Ishikawa (cell line): ENCODE data around the gene NOM1.

ENCODE experiments used
- CEBPB ChIP-seq: IDR thresholded peaks from 2 replicates; pipeline ENCODE4 v1.6.1; 2012
- CREB1 ChIP-seq: IDR thresholded peaks from 2 replicates; pipeline ENCODE4 v1.6.1; 2012; ENCODE audit warnings: low read depth
- EGR1 ChIP-seq: IDR thresholded peaks from 2 replicates; pipeline ENCODE4 v1.6.1; 2012
- EP300 ChIP-seq: IDR thresholded peaks from 2 replicates; pipeline ENCODE4 v1.6.1; 2012; ENCODE audit warnings: borderline replicate concordance
- FOXM1 ChIP-seq: IDR thresholded peaks from 2 replicates; pipeline ENCODE4 v1.6.1; 2012; ENCODE audit warnings: low read depth, borderline replicate concordance
- NFIC ChIP-seq: IDR thresholded peaks from 2 replicates; pipeline ENCODE4 v1.6.1; 2012
- RAD21 ChIP-seq: IDR thresholded peaks from 2 replicates; pipeline ENCODE4 v1.6.1; 2012; ENCODE audit warnings: low read depth
- TAF1 ChIP-seq: IDR thresholded peaks from 2 replicates; pipeline ENCODE4 v1.6.1; 2012; ENCODE audit warnings: low read depth, mild to moderate bottlenecking
- TCF12 ChIP-seq: IDR thresholded peaks from 2 replicates; pipeline ENCODE4 v1.6.1; 2012; ENCODE audit warnings: low read depth
- TEAD4 ChIP-seq: IDR thresholded peaks from 2 replicates; pipeline ENCODE4 v1.6.1; 2012
- YY1 ChIP-seq: IDR thresholded peaks from 2 replicates; pipeline ENCODE4 v1.6.1; 2012; ENCODE audit warnings: low read depth
- ZBTB7A ChIP-seq: IDR thresholded peaks from 2 replicates; pipeline ENCODE4 v1.6.1; 2012; ENCODE audit warnings: low read depth
- TF ChIP-seq, protein P1 (sequence below): IDR thresholded peaks from 2 replicates; pipeline ENCODE4 v1.6.1; 2012; ENCODE audit warnings: low read depth, mild to moderate bottlenecking
- TF ChIP-seq, protein P2 (sequence below): IDR thresholded peaks from 2 replicates; pipeline ENCODE4 v1.6.1; 2012
- TF ChIP-seq, protein P3 (sequence below): IDR thresholded peaks from 2 replicates; pipeline ENCODE4 v1.6.1; 2012

Gene NOM1

DNA sequence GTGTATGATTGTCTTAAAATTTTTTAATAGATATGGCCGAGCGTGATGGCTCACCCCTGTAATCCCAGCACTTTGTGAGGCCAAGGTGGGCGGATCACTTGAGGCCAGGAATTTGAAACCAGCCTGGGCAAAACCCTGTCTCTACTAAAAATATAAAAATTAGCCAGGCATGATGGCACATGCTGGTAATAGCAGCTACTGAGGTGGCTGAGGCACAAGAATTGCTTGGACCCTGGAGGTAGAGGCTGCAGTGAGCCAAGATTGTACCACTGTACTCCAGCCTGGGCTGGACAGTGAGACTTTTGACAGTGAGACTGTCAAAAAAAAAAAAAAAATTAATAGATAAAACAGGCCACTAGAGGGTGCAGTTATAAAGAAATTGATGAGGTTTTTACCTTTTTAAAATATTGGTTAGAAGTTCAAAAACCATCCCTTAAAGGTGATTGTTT, 20.5 kb downstream of the NOM1 start:
- TF ChIP-seq EP300 (no peak), RAD21 (peak; percentile 31)

DNA sequence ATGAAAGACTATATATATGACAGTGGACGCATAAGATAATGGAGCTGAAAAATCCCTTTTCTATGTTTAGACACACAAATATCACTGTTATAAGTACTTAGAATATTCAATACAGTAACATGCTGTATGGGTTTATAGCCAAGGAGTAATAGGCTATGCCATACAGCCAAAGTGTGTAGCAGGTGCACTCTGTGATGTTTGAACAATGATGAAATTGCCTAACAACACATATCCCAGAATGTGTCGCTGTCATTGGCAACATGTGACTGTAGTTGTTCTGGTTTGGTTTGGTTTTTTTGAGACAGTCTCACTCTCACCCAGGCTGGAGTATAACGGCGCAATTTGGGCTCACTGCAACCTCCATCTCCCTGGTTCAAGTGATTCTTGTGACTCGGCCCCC, 26.1 kb downstream of the NOM1 start:
- TF ChIP-seq EP300 (no peak), YY1 (no peak), TEAD4 (no peak), ZBTB7A (no peak), TCF12 (no peak), FOXM1 (no peak), EGR1 (no peak), CREB1 (no peak), TAF1 (no peak), RAD21 (no peak), NFIC (no peak), CEBPB (no peak)
- TF ChIP-seq, protein P1, sequence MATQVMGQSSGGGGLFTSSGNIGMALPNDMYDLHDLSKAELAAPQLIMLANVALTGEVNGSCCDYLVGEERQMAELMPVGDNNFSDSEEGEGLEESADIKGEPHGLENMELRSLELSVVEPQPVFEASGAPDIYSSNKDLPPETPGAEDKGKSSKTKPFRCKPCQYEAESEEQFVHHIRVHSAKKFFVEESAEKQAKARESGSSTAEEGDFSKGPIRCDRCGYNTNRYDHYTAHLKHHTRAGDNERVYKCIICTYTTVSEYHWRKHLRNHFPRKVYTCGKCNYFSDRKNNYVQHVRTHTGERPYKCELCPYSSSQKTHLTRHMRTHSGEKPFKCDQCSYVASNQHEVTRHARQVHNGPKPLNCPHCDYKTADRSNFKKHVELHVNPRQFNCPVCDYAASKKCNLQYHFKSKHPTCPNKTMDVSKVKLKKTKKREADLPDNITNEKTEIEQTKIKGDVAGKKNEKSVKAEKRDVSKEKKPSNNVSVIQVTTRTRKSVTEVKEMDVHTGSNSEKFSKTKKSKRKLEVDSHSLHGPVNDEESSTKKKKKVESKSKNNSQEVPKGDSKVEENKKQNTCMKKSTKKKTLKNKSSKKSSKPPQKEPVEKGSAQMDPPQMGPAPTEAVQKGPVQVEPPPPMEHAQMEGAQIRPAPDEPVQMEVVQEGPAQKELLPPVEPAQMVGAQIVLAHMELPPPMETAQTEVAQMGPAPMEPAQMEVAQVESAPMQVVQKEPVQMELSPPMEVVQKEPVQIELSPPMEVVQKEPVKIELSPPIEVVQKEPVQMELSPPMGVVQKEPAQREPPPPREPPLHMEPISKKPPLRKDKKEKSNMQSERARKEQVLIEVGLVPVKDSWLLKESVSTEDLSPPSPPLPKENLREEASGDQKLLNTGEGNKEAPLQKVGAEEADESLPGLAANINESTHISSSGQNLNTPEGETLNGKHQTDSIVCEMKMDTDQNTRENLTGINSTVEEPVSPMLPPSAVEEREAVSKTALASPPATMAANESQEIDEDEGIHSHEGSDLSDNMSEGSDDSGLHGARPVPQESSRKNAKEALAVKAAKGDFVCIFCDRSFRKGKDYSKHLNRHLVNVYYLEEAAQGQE, result no peak
- TF ChIP-seq, protein P2, sequence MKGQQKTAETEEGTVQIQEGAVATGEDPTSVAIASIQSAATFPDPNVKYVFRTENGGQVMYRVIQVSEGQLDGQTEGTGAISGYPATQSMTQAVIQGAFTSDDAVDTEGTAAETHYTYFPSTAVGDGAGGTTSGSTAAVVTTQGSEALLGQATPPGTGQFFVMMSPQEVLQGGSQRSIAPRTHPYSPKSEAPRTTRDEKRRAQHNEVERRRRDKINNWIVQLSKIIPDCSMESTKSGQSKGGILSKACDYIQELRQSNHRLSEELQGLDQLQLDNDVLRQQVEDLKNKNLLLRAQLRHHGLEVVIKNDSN, result no peak
- TF ChIP-seq, protein P3, sequence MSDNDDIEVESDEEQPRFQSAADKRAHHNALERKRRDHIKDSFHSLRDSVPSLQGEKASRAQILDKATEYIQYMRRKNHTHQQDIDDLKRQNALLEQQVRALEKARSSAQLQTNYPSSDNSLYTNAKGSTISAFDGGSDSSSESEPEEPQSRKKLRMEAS, result no peak

DNA sequence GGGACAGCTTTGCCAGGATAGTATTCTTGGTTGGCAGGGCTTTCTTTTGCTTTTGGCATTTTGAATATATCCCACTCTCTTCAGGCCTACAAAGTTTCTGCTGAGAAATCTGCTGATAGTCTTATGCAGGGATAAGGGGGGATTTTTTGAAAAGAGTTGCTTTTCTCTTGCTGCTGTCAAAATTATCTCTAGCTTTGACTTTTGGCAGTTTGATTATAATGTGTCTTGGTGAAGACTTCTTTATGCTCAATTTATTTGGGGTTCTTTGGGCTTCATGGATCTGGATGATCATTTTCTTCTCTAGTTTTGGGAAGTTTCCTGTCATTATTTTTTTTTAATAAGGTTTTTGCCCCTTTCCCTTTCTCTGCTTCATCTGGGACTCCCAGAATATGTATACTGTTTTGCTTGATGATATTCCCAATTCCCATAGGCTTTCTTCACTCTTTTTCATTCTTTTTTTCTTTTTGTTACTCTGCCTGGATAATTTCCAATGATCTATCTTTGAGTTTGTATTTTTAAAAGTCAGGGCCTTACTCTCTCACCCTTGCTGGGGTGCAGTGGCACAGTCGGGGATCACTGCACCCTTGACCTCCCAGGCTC, 29.6 kb downstream of the NOM1 start:
- TF ChIP-seq, protein P2, result no peak
- TF ChIP-seq TCF12 (no peak), NFIC (no peak)

DNA sequence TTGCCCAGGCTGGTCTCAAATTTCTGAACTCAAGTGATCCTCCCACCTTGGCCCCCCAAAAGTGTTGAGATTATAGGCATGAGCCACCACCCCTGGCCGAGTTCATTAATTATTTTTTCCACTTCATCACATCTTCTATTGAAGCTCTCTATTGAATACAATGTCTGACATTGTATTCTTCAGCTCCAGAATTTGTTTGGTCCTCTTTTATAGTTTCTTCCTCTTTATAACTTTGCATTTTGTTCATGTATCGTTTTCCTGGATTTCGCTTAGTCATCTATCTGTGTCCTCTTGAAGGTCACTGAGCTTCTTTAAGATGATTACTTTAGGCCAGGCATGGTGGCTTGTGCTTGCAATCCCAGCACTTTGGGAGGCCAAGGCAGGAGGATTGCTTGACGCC, 30.2 kb downstream of the NOM1 start:
- TF ChIP-seq EGR1 (no peak), TCF12 (no peak), NFIC (no peak), EP300 (no peak), RAD21 (no peak), TEAD4 (no peak), CREB1 (no peak), ZBTB7A (no peak), TAF1 (no peak), FOXM1 (no peak), YY1 (no peak), CEBPB (no peak)
- TF ChIP-seq, protein P2, result no peak
- TF ChIP-seq, protein P3, result no peak
- TF ChIP-seq, protein P1, result no peak

DNA sequence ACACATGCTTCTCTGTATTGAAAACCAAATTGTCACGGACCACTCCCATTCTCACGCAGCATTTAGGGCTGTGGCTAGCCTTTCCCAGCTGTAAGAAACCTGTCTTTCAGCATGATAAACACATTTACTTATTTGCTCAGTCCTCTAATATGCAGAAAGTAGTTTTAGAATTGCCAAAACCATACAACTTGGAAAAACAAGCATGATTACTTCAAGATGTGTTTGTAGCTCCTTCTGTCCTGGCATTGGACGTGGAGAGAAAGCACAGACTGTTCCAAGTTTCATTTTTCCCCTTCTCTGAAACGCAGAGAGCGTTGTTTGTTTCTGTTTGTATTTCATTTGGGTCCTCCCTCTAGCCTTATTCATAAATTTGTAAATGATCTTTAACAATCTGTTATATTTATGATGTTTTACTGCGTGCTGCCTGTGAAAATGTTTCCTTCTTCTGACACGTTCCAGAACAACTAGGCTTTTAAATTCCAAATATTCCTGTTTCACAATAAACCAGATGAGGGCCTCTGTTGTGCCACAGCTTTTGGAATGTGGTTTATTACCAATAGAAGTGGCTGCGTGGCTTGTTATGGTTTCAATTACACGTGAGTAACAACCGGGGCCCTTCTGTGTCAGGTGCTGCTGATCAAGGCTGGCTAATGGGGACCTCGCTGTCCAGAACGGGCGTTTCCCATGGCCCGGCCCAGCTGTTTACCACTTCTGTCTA, 34.8 kb downstream of the NOM1 start:
- TF ChIP-seq, protein P3, result no peak
- TF ChIP-seq FOXM1, result no peak
- TF ChIP-seq EGR1, result no peak
- TF ChIP-seq TEAD4, result no peak
- TF ChIP-seq YY1, result no peak
- no peak for TF ChIP-seq ZBTB7A
- TF ChIP-seq NFIC, result no peak
- TF ChIP-seq TCF12, result no peak
- TF ChIP-seq EP300, result no peak
- no peak for TF ChIP-seq TAF1
- TF ChIP-seq CREB1, result no peak
- TF ChIP-seq, protein P2, result no peak
- TF ChIP-seq RAD21, result no peak
- TF ChIP-seq CEBPB, result no peak
